Mononuclear cell (primary cell): Measurements from ENCODE around the gene CYP51A1. TPM values are rescaled to one million over a fixed set of nuclear protein-coding genes. Genes with fewer than 3 reads are reported as not detected.
"Not testable (repeated sequence)": the region's sequence is repeated elsewhere in the genome, so short reads cannot be mapped to it uniquely, and the experiment has no call there.

Experiments used
- H3K27me3 ChIP-seq: 2 replicates; pipeline ENCODE4 v1.6.0; 2011; ENCODE audit warnings: low read length, control low read depth; ENCODE audit not compliant: insufficient read depth
- H3K4me1 ChIP-seq: 2 replicates; pipeline ENCODE4 v1.5.1; 2011; ENCODE audit warnings: mild to moderate bottlenecking, low read length, control low read depth; ENCODE audit not compliant: insufficient read depth
- H3K4me3 ChIP-seq: 2 replicates; pipeline ENCODE4 v1.5.1; 2011; ENCODE audit warnings: mild to moderate bottlenecking, low read length, moderate library complexity
- H3K9me3 ChIP-seq: 2 replicates; pipeline ENCODE4 v1.5.1; 2011; ENCODE audit warnings: low read depth, mild to moderate bottlenecking, control low read depth, low read length
- total RNA-seq: library from RNA; depleted of rRNA; stranded (reverse); fragments of >200 nt; gene quantifications from one replicate; pipeline ENCODE4 v1.2.3, GENCODE V29; 2012

The CYP51A1 gene
- total RNA-seq, 1 donor = 45.7 TPM

GRCh38 chr7:92137557-92137956 lies 3.3 kb upstream of the CYP51A1 start:
- Histone ChIP-seq H3K4me1 (peaks cover 14% of the 10 kb centered on the region), H3K27me3 (no peaks in the 10 kb centered on the region), H3K9me3 (no peaks in the 10 kb centered on the region), H3K4me3 (no peak overlapping the region)

GRCh38 chr7:92135052-92135889 lies 994 bp upstream of the CYP51A1 start:
- Histone ChIP-seq H3K4me3 (peak overlapping the region; percentile 78), H3K9me3 (no peaks in the 10 kb centered on the region), H3K4me1 (peaks cover 14% of the 10 kb centered on the region), H3K27me3 (no peaks in the 10 kb centered on the region)

GRCh38 chr7:92133737-92134270 lies 473 bp downstream of the CYP51A1 start:
- no peaks in the 10 kb centered on the region for H3K9me3 ChIP-seq
- H3K4me3 ChIP-seq = peak overlapping the region; percentile 78
- no peaks in the 10 kb centered on the region for H3K27me3 ChIP-seq
- peaks cover 14% of the 10 kb centered on the region for H3K4me1 ChIP-seq

- Histone ChIP-seq H3K4me3 (peak overlapping the region; percentile 78), H3K4me1 (peaks cover 14% of the 10 kb centered on the region), H3K27me3 (no peaks in the 10 kb centered on the region), H3K9me3 (no peaks in the 10 kb centered on the region)
Observed at GRCh38 chr7:92133133-92133736, 1.0 kb downstream of the CYP51A1 start.

- H3K27me3 ChIP-seq = no peaks in the 10 kb centered on the region
- H3K4me1 ChIP-seq = peaks cover 14% of the 10 kb centered on the region
- H3K9me3 ChIP-seq = no peaks in the 10 kb centered on the region
- no peak overlapping the region for H3K4me3 ChIP-seq
Observed at GRCh38 chr7:92131764-92132330, 2.4 kb downstream of the CYP51A1 start.

- Histone ChIP-seq H3K4me1 (peaks cover 14% of the 10 kb centered on the region), H3K9me3 (no peaks in the 10 kb centered on the region), H3K27me3 (no peaks in the 10 kb centered on the region), H3K4me3 (no peak overlapping the region)
Observed at GRCh38 chr7:92131093-92131492, 3.2 kb downstream of the CYP51A1 start.

- Histone ChIP-seq H3K9me3 (no peaks in the 10 kb centered on the region), H3K27me3 (no peaks in the 10 kb centered on the region), H3K4me3 (no peak overlapping the region), H3K4me1 (no peaks in the 10 kb centered on the region)
Observed at GRCh38 chr7:92121681-92122080, 12.6 kb downstream of the CYP51A1 start.

GRCh38 chr7:92119213-92119759 lies 15.0 kb downstream of the CYP51A1 start:
- H3K4me3 ChIP-seq = no peak overlapping the region
- H3K27me3 ChIP-seq = no peaks in the 10 kb centered on the region
- no peaks in the 10 kb centered on the region for H3K4me1 ChIP-seq
- H3K9me3 ChIP-seq = no peaks in the 10 kb centered on the region

GRCh38 chr7:92116949-92117348 lies 17.3 kb downstream of the CYP51A1 start:
- Histone ChIP-seq H3K9me3 (no peaks in the 10 kb centered on the region), H3K27me3 (no peaks in the 10 kb centered on the region), H3K4me3 (no peak overlapping the region), H3K4me1 (no peaks in the 10 kb centered on the region)

GRCh38 chr7:92115821-92116220 lies 18.5 kb downstream of the CYP51A1 start:
- Histone ChIP-seq H3K9me3 (no peaks in the 10 kb centered on the region), H3K4me1 (no peaks in the 10 kb centered on the region), H3K27me3 (no peaks in the 10 kb centered on the region), H3K4me3 (no peak overlapping the region)

GRCh38 chr7:92110857-92111256 lies 23.4 kb downstream of the CYP51A1 start:
- no peaks in the 10 kb centered on the region for H3K27me3 ChIP-seq
- H3K4me3 ChIP-seq = no peak overlapping the region
- H3K9me3 ChIP-seq = no peaks in the 10 kb centered on the region
- no peaks in the 10 kb centered on the region for H3K4me1 ChIP-seq

- H3K4me1 ChIP-seq = no peaks in the 10 kb centered on the region
- H3K27me3 ChIP-seq = no peaks in the 10 kb centered on the region
- no peaks in the 10 kb centered on the region for H3K9me3 ChIP-seq
- no peak overlapping the region for H3K4me3 ChIP-seq
Observed at GRCh38 chr7:92108821-92109220, 25.5 kb downstream of the CYP51A1 start.

- H3K4me1 ChIP-seq, H3K27me3 ChIP-seq, H3K4me3 ChIP-seq, H3K9me3 ChIP-seq: not testable (repeated sequence)
Observed at GRCh38 chr7:92102862-92103261, 31.4 kb downstream of the CYP51A1 start.

- Histone ChIP-seq H3K27me3 (no peaks in the 10 kb centered on the region), H3K9me3 (no peaks in the 10 kb centered on the region), H3K4me3 (no peak overlapping the region), H3K4me1 (no peaks in the 10 kb centered on the region)
Observed at GRCh38 chr7:92100534-92100933, 33.7 kb downstream of the CYP51A1 start.

- no peak overlapping the region for H3K4me3 ChIP-seq
- no peaks in the 10 kb centered on the region for H3K9me3 ChIP-seq
- H3K4me1 ChIP-seq = no peaks in the 10 kb centered on the region
- H3K27me3 ChIP-seq = no peaks in the 10 kb centered on the region
Observed at GRCh38 chr7:92095380-92095779, 38.9 kb downstream of the CYP51A1 start.
